Thyroid gland (tissue), 4 donors: ENCODE results near the gene CMPK1.

Experiments
- CTCF ChIP-seq, 6 experiments: fragments of 200-600 bp in 3 of 6; fragments of 450-650 bp in 3 of 6; sonication (generic) in 3 of 6; IDR thresholded peaks; one replicate each; pipeline ENCODE4 v1.5.1; 2016 to 2019; ENCODE audit warnings: antibody characterized with exemption in 6 of 6, mild to moderate bottlenecking in 2 of 6, inconsistent platforms in 1 of 6, moderate library complexity in 1 of 6
- POLR2A ChIP-seq, 2 donors: fragments of 450-650 bp; IDR thresholded peaks; one replicate each; pipeline ENCODE4 v1.6.1; 2017; ENCODE audit warnings: antibody characterized with exemption in 2 of 2, mild to moderate bottlenecking in 2 of 2, moderate library complexity in 1 of 2

GRCh38 chr1:47367651-47368050 is 34.1 kb downstream of the CMPK1 start:
- TF ChIP-seq CTCF (IDR thresholded peaks at IDR 0.05) (no peak), POLR2A (IDR thresholded peaks at IDR 0.05) (no peak)
